GM10847 (cell line): Measurements from ENCODE around the gene CKM.

Source experiments
- POLR2A ChIP-seq: IDR thresholded peaks from 2 replicates; pipeline ENCODE4 v1.6.1; 2011; ENCODE audit not compliant: insufficient read length; ENCODE audit errors: extremely low read depth

Gene CKM

GRCh38 chr19:45256836-45257235 lies 65.8 kb downstream of the CKM start:
- no peak for TF ChIP-seq POLR2A
